ENCODE results near the gene GDPD5. TPM values are rescaled to one million over a fixed set of nuclear protein-coding genes. Genes with fewer than 3 reads are reported as not detected.

The GDPD5 gene
- total RNA-seq, 2 experiments from 2014 or later: 26.5 to 32.0 TPM

DNA sequence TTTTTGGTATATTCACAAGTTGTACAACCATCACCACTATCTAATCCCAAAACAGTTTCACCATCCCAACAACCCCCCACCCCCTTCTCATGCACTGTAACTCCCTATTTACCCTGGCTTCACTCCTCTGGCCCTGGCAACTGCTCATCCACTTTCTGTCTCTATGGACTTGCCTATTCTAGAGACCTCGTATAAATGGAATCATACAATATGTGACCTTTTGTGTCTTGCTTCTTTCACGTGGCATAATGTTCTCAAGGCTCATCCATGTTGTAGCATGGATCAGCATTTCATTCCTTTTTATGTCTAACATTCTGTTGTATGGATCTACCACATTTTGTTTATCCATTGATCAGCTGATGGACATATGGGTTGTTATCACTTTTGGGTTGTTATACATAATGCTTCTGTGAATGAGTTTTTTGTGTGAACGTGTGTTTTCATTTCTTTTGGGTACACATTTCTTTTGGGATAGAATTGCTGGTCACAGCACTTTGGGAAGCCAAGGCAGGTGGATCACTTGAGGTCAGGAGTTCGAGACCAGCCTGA, 46.1 kb downstream of the GDPD5 start:
- Mint-ChIP-seq H3K9me3 (no peaks in the 10 kb centered on the region), H3K27me3 (no peaks in the 10 kb centered on the region), H3K4me1 (ENCODE audit: low read depth) (peaks cover 15% of the 10 kb centered on the region), H3K4me3 (no peak overlapping the region), H3K36me3 (no peaks in the 10 kb centered on the region), H3K27ac (no peak overlapping the region)
- no peak for DNase-seq
- ChIA-PET CTCF (interaction anchor here (1.5 kb wide), 1 partner anchor 46 kb away, joined by 5 read pairs; the partner anchor contains the start of gene GDPD5), POLR2A (no interaction called here)
- intact Hi-C loops (cut with micrococcal nuclease): no loop called here

DNA sequence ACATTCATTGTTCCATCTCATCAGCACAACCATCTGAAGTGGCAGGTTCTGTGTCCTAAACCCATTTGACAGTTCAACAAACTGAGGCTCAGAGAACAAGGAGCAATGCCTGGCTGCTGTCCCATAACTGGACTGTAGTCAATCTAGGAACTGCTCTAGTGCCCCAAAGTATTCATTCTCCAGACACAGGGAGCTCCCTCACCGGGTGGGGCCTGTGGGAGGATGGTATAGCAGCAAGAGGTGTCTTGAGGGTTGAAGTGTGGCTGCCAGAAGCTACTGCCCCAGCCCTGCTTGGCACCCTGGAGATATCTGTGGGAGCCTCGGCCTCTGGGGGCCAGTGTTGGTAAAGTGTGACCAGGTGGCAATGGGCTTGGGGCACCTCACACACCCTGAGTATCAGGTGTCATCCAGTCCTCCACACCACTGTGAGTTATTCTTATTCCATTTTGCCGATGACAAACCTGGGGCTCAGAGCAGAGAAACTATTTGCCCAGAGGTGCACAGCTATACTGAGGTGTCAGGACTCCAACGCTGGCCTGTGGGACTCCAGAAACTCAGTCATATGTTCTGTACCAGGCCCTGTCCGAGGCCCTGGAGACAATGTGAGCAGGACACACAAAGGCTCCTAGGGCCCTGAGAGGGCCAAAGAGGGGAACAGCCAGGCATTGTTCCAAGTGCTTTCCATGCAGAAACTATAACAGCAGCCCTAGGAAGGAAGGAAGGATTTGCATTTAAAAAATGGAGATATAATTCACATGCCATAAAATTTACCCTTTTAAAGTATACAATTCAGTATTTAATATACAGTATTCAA, 46.8 kb downstream of the GDPD5 start:
- H3K27me3 Mint-ChIP-seq: no peaks in the 10 kb centered on the region
- intact Hi-C loops (cut with micrococcal nuclease): no loop called here
- no peaks in the 10 kb centered on the region for H3K36me3 Mint-ChIP-seq
- no peaks in the 10 kb centered on the region for H3K9me3 Mint-ChIP-seq
- POLR2A ChIA-PET: no interaction called here
- peaks cover 15% of the 10 kb centered on the region for H3K4me1 Mint-ChIP-seq (ENCODE audit: low read depth)
- no peak overlapping the region for H3K4me3 Mint-ChIP-seq
- CTCF ChIA-PET: no interaction called here
- no peak for DNase-seq
- no peak overlapping the region for H3K27ac Mint-ChIP-seq

DNA sequence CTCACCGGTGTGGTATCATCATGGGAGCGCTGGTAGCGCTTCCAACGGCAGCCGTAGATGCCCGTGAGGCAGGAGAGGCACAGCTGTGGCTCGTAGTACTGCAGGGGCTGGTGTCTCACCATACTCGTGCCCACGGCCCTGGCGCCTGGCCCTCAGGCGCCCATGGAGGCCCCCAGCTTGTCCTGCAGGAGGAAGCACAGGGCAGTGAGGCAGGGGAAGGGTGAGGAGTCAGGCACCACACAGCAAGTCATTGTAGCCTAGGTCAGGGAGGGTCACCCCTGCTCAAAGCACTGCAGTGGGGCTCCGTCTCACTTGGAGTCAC, 48.2 kb downstream of the GDPD5 start:
- H3K27me3 Mint-ChIP-seq: no peaks in the 10 kb centered on the region
- intact Hi-C loops (cut with micrococcal nuclease): no loop called here
- no peaks in the 10 kb centered on the region for H3K9me3 Mint-ChIP-seq
- H3K27ac Mint-ChIP-seq: no peak overlapping the region
- POLR2A ChIA-PET: no interaction called here
- peaks cover 15% of the 10 kb centered on the region for H3K4me1 Mint-ChIP-seq (ENCODE audit: low read depth)
- no peak for DNase-seq
- H3K36me3 Mint-ChIP-seq: no peaks in the 10 kb centered on the region
- CTCF ChIA-PET: interaction anchor here (2.6 kb wide), 1 partner anchor 47 kb away, joined by 12 read pairs; the partner anchor contains the start of gene GDPD5
- H3K4me3 Mint-ChIP-seq: no peak overlapping the region

DNA sequence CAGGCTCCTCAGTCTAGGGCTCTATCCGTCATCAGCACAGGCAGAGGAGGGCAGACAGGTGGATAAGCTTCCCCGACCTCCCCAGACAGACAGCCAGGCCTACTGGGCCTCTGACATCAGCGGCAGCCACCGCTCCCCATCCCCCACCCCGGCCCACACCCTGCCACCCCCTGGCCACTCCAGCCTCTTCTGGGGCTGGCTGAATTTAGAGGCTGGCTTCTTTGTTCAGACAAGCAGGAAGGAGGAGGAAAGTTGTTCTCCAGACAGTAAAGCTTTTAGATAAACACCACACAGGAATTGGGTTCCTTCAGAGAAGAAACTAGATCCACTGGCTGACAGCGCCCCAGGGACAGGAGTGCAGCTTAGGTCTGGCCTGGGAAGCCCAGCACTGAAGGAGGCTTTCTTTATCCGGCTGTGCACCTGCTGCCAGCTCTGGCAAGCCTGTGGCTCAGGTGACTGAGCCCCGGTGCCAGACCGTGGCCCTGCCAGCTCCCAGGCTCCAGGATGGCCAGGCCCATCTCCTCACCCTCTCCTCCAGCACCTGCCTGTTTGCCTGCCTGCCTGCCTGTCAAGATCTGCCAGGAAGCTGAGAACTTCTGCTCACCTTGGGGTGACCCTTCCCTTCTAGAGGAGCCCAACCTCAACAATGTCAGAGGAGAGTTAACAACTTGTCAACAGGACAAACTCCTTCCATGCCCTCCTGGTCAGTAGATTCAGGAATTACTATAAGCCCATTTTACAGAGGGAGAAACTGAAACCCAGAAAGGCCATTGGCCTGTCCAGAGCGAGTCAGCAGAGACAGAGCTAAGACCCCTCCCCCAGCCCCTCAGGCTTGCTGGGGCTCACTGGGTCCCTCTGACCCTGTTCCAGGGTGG, 48.8 kb downstream of the GDPD5 start:
- ChIA-PET CTCF (interaction anchor here (0.6 to 2.6 kb wide), 2 partner anchors 26 to 48 kb away, joined by 3 to 12 read pairs; partner anchors contain the start of gene GDPD5), POLR2A (no interaction called here)
- Mint-ChIP-seq H3K9me3 (no peaks in the 10 kb centered on the region), H3K4me3 (no peak overlapping the region), H3K27ac (peak overlapping the region; percentile 39), H3K36me3 (no peaks in the 10 kb centered on the region), H3K4me1 (ENCODE audit: low read depth) (peaks cover 15% of the 10 kb centered on the region), H3K27me3 (no peaks in the 10 kb centered on the region)
- intact Hi-C loops (cut with micrococcal nuclease): no loop called here
- no peak for DNase-seq

DNA sequence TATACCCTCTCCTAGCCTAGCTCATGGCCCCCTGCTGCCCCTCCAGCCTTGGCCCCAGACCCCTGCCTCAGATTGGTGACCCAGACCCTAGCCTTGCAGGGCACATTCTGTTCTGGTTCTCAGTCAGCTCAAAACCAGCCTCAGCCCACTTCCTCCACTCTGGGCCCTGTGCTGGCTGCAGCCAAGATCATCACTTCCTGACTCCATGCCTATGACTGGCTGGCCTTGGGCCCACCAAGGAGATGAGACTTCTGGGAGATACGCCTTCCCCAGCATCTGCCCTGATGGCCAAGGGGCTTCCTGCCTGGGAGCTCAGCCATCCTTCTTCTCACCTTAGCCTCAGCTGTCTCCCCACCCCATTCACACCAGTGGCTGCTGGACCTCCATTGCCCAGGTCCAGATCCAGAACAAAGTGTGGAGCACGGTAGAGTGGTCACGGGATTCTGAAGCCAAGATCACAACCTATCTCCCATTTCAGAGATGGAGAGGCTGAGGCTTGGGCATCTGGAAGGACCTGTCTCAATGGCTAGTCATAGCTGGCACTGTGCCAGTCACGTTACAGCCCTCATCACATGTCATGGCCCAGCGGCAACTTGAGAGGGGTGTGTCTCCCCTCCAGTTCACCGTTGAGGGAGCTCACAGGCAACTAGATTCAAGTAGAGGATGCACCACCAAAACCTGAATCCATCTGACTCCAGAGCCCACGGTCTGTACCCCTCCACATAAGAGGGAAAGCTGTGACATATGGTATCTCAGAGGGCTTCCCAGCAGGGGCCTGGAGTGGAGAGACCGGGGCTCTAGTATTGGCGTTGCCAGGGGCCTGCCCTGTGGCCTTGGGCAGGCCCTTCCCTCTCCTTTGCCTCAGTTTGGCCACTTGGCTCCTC, 49.7 kb downstream of the GDPD5 start:
- ChIA-PET POLR2A (no interaction called here), CTCF (interaction anchor here (0.5 to 2.6 kb wide), 5 partner anchors 12 to 55 kb away, joined by 3 to 12 read pairs (median 3); partner anchors contain the start of gene GDPD5)
- Mint-ChIP-seq H3K27me3 (no peaks in the 10 kb centered on the region), H3K9me3 (no peaks in the 10 kb centered on the region), H3K36me3 (no peaks in the 10 kb centered on the region), H3K4me3 (no peak overlapping the region), H3K27ac (peak overlapping the region; percentile 75), H3K4me1 (ENCODE audit: low read depth) (peaks cover 15% of the 10 kb centered on the region)
- peak; percentile 67 for DNase-seq
- intact Hi-C loops (cut with micrococcal nuclease): no loop called here

DNA sequence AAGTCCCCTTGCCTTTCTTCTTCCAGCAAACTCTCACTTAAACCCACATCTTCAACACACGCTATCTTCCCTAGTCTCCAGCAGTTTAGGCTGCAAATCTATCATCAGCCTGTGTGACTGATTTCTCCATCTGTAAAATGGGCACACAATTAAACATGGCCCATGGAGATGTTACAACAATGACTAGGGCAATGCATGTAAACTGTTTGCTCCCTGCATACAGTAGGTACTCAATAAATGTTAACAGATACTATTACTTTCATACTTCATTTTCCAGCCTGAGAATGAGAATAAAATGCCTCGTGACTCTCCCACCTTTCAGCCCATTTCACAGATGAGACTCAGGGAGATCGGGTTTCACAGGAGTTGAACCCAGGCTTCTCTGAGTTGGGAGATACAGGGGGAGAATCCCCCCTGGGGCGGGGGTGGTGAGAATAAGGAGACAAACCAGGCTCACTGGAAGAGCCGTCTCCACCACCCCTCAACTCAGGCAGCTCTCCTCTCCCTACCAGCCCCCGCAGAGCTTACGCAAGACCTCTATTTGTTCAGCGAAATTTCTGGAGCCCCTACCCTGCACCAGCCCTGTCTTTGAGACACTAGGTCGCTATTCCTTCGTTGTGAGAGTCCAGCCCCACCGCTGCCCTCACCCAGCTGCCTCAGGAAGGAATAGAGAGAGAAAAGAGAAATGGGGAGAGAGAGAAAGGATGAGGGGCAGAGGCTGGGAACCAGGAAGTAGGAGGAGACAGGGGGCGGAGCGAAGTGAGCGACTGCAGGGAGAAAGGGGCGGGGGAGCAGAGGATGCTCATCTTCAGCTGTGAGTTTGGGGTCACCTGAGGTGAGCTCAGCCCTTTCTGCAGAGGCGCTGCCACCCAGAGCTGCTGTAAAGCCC, 50.6 kb downstream of the GDPD5 start:
- CTCF ChIA-PET: interaction anchor here (0.5 to 2.6 kb wide), 4 partner anchors 11 to 56 kb away, joined by 3 to 12 read pairs (median 4); partner anchors contain the start of gene GDPD5
- POLR2A ChIA-PET: no interaction called here
- Mint-ChIP-seq H3K27ac (peak overlapping the region; percentile 75), H3K4me1 (ENCODE audit: low read depth) (peaks cover 15% of the 10 kb centered on the region), H3K4me3 (peak overlapping the region; percentile 2), H3K36me3 (no peaks in the 10 kb centered on the region), H3K9me3 (no peaks in the 10 kb centered on the region), H3K27me3 (no peaks in the 10 kb centered on the region)
- intact Hi-C loops (cut with micrococcal nuclease): no loop called here
- DNase-seq: peak; percentile 82

DNA sequence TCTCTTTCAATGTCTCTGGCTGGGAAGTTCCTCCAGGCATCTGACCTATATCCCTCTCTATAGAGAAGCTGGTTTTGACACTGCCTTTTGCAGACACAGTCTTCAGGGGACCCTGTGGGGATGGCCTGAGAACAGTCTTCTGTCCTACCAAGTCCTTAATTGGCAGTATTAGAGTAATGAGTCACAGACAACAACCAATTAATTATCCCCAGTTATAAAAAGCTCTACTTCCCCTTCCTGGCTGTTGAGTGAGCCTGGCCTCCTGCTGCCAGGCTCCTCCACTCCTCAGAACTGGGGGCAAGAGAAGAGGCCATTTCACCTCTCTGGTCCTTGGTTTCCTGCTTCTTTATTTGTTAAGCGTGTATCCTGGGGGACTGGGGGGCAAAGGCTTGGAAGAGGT, 51.5 kb downstream of the GDPD5 start:
- Mint-ChIP-seq H3K4me1 (ENCODE audit: low read depth) (peaks cover 15% of the 10 kb centered on the region), H3K27ac (no peak overlapping the region), H3K9me3 (no peaks in the 10 kb centered on the region), H3K36me3 (no peaks in the 10 kb centered on the region), H3K4me3 (no peak overlapping the region), H3K27me3 (no peaks in the 10 kb centered on the region)
- POLR2A ChIA-PET: no interaction called here
- CTCF ChIA-PET: interaction anchor here (1.5 kb wide), 1 partner anchor 58 kb away, joined by 3 read pairs; no protein-coding TSS in a partner anchor
- intact Hi-C loops (cut with micrococcal nuclease): no loop called here
- DNase-seq: no peak

DNA sequence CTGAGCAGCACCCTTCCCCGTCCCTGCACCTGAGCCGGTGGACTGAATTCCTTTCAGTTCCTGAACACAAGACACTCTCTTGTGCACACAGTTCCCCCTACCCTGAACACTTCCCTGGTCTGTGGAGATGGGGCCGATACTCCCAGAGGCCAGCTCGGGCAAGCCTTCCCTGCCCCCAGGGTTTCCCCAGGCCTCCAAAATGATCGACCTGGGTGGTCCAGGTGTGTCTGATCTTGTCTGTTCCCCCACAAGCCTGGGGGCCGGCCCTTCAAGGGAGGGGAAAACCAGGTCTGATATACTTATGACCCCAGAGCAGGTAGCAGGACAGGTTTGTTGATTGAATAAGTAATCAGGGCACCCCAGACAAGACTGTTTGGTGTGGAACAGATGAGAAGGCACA, 52.1 kb downstream of the GDPD5 start:
- DNase-seq: no peak
- Mint-ChIP-seq H3K9me3 (no peaks in the 10 kb centered on the region), H3K27me3 (no peaks in the 10 kb centered on the region), H3K36me3 (no peaks in the 10 kb centered on the region), H3K4me3 (no peak overlapping the region), H3K27ac (no peak overlapping the region), H3K4me1 (ENCODE audit: low read depth) (peaks cover 15% of the 10 kb centered on the region)
- CTCF ChIA-PET: interaction anchor here (1.5 kb wide), 1 partner anchor 58 kb away, joined by 3 read pairs; no protein-coding TSS in a partner anchor
- POLR2A ChIA-PET: no interaction called here
- intact Hi-C loops (cut with micrococcal nuclease): no loop called here

DNA sequence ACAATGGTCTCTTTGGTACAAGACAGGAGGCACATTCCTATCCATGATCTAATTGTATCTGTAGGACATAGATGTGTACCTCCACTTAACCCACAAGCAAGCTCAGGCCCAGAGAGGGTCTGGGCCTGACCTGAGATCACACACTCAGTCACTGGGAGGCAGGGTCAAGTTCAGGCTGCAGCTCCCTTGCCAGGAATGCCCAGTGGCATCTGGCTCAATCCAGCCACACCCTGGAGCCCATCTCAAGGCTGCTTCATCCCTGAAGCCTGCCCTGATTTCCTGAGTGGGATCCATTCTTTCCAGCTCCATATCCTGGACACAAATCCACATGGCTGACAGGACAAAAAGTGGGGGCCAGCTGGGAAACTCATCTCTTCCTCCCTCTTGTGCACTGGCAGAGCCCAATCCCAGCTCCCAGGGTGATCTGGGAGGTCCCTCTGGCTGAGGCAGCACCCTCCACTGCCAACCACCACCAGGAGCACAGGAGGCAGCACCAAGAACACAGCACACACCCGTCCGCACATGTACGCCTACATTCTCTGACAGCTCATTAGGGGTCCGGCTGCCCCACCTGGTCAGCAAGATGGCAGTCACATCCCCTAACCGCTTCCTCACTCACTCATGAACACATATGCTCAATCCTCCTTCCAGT, 53.5 kb downstream of the GDPD5 start:
- no peak overlapping the region for H3K27ac Mint-ChIP-seq
- intact Hi-C loops (cut with micrococcal nuclease): no loop called here
- peaks cover 15% of the 10 kb centered on the region for H3K4me1 Mint-ChIP-seq (ENCODE audit: low read depth)
- H3K27me3 Mint-ChIP-seq: no peaks in the 10 kb centered on the region
- H3K36me3 Mint-ChIP-seq: no peaks in the 10 kb centered on the region
- H3K9me3 Mint-ChIP-seq: no peaks in the 10 kb centered on the region
- ChIA-PET CTCF (interaction anchor here (1.1 kb wide), 1 partner anchor 26 kb away, joined by 3 read pairs; no protein-coding TSS in a partner anchor), POLR2A (no interaction called here)
- no peak for DNase-seq
- H3K4me3 Mint-ChIP-seq: no peak overlapping the region

DNA sequence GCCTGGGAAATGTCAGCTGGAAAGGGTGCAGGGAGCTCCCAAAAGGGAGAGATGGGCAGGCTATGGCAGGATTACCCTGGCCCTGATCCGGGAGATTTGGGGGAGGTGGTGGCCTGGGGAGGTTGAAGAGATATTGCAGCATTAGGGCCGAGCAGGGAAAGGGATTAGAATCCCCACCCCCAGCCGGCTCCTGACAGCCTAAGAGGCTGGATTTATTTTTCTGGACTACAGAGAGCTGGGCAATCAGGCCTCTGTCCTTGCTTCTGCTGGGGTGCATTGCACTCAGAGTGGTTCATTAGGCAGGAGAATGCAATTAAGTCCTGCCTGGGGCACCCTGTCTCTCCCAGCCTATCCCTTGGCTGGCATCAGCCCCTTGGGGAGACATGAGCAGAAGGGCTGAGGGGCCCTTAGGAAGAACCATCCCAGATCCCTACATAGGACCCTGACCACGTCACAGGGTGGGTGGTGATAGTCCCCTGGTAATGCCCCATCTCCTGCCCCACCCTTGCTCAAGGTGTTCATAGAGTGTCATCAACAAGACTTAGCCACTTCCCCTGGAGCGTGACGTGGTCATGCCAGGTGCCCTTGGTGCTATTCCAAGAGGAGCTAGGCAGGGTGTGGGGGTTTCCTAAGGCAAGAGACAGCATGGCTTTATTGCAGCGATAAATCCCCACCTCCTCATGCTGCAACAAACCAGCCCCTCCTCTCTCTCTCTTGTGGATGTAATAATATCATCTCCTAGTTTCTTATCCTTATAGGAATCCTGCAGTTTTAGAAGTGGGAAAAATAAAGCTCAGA, 54.4 kb downstream of the GDPD5 start:
- H3K4me1 Mint-ChIP-seq (ENCODE audit: low read depth): peaks cover 14% of the 10 kb centered on the region
- H3K9me3 Mint-ChIP-seq: no peaks in the 10 kb centered on the region
- H3K27me3 Mint-ChIP-seq: no peaks in the 10 kb centered on the region
- no peaks in the 10 kb centered on the region for H3K36me3 Mint-ChIP-seq
- no peak overlapping the region for H3K27ac Mint-ChIP-seq
- CTCF ChIA-PET: interaction anchor here (0.6 kb wide), 1 partner anchor 59 kb away, joined by 3 read pairs; no protein-coding TSS in a partner anchor
- POLR2A ChIA-PET: no interaction called here
- H3K4me3 Mint-ChIP-seq: no peak overlapping the region
- DNase-seq: no peak
- intact Hi-C loops (cut with micrococcal nuclease): no loop called here
